KG1 (cell line): Measurements from ENCODE around the gene KCND3.
A peak's percentile ranks its signal among the peaks of the same experiment; 100 is the strongest.
"Not testable (repeated sequence)": the region's sequence is repeated elsewhere in the genome, so short reads cannot be mapped to it uniquely, and the experiment has no call there.

Experiments
- DNase-seq: peaks from one replicate; lab custom pipeline; 2025; lab: John Stamatoyannopoulos, UW

KCND3 gene

GRCh38 chr1:111743679-111744101 lies 245.8 kb downstream of the KCND3 start:
- DNase-seq, result no peak

GRCh38 chr1:111742938-111743549 lies 246.4 kb downstream of the KCND3 start:
- DNase-seq, result no peak

DNA sequence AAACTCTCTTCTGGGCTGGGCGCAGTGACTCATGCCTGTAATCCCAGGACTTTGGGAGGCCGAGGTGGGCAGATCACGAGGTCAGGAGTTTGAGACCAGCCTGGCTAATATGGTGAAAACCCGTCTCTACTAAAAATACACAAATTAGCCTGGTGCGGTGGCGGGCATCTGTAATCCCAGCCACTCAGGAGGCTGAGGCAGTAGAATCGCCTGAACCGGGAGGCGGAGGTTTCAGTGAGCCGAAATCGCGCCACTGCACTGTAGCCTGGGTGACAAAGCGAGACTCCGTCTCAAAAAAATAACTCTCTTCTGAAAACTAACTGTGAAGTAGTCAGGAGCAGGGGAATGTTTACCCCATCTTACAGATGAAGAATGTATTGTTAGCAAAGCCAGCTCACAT lies 247.2 kb downstream of the KCND3 start:
- DNase-seq, result not testable (repeated sequence)

DNA sequence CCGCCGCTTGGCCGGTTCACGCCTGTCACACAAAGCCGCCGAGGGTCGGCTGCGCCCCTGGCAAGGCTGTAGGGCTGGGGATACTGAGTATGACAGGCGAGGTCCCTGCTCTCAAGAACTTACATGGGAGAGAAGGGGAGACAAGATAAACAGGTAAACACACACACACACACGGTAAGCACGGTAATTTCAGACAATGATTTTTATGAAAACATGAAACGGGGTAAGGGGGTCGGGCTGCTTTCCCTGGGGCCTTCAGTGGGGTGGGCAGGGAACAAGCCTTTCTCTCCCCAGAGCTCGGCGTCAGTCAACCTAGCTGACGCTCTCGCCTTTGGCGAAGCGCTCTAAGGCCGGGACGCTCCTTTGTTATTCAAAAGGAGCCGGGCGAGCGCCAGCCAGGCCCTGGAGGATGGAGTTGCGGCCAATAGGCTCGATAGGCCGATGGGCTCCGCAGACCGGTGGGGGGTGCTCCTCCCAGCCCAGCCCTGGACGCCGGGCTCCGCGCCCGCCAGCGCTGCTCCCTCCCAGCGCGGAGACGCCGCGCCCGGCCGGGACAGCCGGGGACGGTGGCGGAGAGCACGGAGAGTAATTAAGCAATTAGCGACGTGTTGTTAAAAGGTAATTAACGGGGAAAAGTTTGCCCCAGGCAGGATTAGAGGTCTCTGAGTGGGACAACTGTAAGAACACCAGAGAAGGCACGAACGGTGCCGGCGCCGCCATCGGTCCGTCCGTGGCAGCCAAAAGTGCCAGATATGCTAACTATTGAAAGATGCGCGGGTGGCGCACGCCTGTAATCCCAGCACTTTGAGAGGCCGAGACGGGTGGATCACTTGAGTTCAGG lies 249.3 kb downstream of the KCND3 start:
- DNase-seq, result no peak

GRCh38 chr1:111739194-111739924 lies 250.1 kb downstream of the KCND3 start, which contains the start of gene INKA2:
Gene INKA2 (minus strand): TSS chr1:111739395. CDS start chr1:111739242, 153 bp downstream.
- DNase-seq, result peak; percentile 60

DNA sequence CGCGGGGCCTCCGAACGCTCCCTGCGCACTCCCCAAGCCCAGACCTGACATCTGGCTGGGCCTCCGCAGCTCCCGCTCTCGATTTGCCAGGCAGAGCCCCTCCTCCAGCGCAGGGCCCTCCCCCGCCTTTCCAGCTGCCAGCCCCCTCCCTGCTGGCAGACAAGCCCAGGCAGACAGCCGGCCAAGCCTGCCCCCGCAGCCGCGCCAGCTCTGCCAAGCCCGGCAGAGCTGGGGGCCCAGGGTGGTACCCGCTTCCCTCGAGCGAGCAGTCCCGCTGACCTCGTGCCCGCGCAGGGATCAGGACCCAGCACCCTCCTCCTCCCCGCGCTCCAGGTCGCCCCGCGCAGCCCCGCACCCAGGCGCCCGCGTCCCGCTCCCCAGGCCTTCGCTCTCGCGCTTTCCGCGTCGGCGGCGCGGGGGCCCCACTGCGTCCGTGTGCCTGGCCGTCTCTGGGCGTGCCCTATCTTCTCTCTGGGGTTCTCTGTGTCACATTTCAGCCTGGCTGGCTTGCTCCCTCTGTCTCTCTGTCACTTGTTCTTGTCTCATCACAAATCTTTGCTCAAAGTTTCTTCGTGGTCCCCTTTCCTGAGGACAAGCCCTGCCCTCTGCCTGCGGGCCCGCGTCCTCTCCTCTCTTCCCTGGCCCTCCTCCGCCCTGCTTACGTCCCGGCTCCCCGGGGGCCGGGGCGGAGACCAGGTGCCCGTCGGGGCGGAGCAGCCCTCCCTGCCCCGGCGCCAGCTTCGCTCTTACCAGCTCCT lies 250.9 kb downstream of the KCND3 start:
- DNase-seq, result no peak

DNA sequence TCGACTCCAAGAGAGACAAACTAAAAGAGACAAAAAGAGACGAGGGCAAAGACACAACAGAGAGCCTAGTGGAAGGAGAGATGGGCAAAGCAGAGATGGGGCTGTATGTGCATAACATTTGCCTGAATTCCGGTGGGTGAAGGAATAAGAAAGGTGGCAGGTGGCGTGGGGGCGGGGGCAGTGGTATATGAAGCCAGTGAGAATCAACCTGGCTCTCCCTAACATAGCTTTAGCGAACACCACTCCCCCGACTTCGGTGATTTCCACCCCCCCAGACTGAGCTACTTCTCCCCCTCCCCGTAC lies 251.4 kb downstream of the KCND3 start:
- no peak for DNase-seq

- no peak for DNase-seq
Measured at GRCh38 chr1:111737216-111738132, 252.0 kb downstream of the KCND3 start.

- no peak for DNase-seq
Measured at GRCh38 chr1:111736548-111737215, 252.8 kb downstream of the KCND3 start.

GRCh38 chr1:111735858-111736544 lies 253.5 kb downstream of the KCND3 start:
- DNase-seq, result no peak

DNA sequence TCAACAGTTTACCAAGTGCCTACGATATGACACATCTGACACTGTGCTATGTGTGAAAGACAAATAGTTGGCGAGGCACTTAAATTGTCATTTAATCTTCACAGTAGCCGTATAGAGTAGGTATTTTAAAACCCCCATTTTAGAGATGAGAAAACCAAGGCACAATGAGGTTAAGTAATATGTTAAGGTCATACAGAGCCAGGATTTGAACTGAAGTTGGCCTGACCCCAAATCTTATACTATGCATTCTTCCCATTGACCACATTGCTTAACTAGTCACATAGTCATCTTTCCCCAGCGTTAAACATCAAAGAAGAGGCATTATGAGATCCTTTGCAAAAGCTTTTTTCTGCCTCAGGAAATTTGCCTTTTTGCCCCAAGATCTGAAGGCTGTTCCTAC lies 254.1 kb downstream of the KCND3 start:
- DNase-seq, result no peak

- no peak for DNase-seq
Measured at GRCh38 chr1:111734856-111735255, 254.6 kb downstream of the KCND3 start.

DNA sequence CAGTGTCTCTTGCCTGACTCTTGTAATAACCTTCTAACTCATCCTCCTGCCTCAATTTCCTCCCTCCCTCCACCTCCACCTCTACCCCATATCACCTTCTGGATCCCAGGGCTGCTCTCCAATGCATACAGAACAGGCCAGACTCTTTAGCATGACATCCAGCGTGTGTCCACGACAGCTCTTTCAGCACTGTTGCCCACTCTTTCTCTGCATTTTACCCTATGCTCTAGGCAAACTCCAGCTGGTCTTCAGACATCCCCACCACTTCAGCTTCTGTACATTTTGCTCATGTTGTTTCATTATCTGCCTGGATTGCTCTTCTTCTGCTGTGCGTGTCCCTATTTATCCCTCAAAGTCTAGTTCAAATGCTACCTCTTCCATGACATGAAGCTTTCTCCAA lies 255.0 kb downstream of the KCND3 start:
- no peak for DNase-seq

GRCh38 chr1:111733992-111734341 lies 255.5 kb downstream of the KCND3 start:
- DNase-seq, result no peak

GRCh38 chr1:111733183-111733991 lies 256.1 kb downstream of the KCND3 start:
- no peak for DNase-seq

DNA sequence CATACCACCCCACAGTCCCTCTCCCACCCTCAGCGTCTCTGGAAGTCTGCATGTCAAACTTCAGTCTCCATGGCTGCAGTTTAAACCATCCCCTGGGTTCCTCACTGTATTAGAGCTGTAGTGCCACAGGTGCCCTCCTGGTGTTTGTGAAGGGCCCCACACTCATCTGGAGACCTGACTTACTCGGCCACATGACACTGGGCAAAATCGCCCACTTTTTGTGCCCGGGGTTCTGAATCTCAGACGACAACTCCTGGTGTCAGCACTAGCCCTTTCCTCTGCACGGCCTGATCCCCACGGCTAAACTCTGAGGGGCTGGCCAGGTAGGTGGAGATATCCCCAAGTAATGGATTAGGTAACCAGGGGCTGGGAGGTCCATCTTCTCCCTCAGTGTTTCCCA lies 256.8 kb downstream of the KCND3 start:
- DNase-seq, result no peak

- no peak for DNase-seq
Measured at GRCh38 chr1:111731956-111732355, 257.5 kb downstream of the KCND3 start.

DNA sequence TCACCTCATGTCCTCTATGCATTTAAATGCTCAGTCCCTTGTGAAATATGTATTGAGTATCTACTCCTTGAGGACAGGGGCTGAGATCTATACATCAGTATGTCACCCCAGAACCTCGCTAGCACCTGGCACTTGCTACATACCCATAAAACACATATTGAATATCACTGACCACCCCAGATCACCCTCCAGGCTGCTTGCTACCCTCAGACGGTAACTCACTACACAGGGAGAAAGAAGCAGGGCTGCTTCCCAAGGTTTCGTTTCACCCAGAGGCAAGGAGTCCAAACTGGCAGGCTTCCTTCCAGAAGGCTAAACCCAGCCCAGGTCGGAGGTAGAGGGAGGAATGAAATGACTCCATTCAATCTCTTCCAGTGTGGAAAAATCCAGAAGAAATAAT lies 258.8 kb downstream of the KCND3 start:
- no peak for DNase-seq
